GM13976 (cell line): ENCODE data around the gene OR2A14.

ENCODE experiments used
- DNase-seq: peaks from one replicate; pipeline ENCODE4 v3.0.0; 2012; ENCODE audit warnings: low spot score
- CTCF ChIP-seq: IDR thresholded peaks from 2 replicates; pipeline ENCODE4 v1.5.1; 2012; ENCODE audit warnings: borderline replicate concordance, mild to moderate bottlenecking; ENCODE audit not compliant: insufficient read depth; ENCODE audit errors: extremely low read depth, missing control alignments, control extremely low read depth
- in situ Hi-C: fragments of 300-500 bp; cut with MboI; formaldehyde crosslinking; loops from one replicate; pipeline ENCODE4 v1.12.0; 2022; ENCODE audit warnings: low sequenced_read_pairs, mixed read lengths, inconsistent platforms; ENCODE audit not compliant: unreplicated experiment

Gene OR2A14

GRCh38 chr7:144098776-144099175 is 24.2 kb upstream of the OR2A14 start:
- in situ Hi-C loops, result no loop called here
- no peak for TF ChIP-seq CTCF
- DNase-seq, result no peak

GRCh38 chr7:144100607-144101006 is 22.4 kb upstream of the OR2A14 start:
- in situ Hi-C loops, result no loop called here
- no peak for DNase-seq
- no peak for TF ChIP-seq CTCF

GRCh38 chr7:144102041-144102440 is 20.9 kb upstream of the OR2A14 start:
- in situ Hi-C loops, result no loop called here
- no peak for TF ChIP-seq CTCF
- DNase-seq, result no peak

- in situ Hi-C loops, result no loop called here
- no peak for TF ChIP-seq CTCF
Observed at GRCh38 chr7:144105211-144105610, 17.8 kb upstream of the OR2A14 start.

GRCh38 chr7:144109283-144109682 is 13.7 kb upstream of the OR2A14 start, which contains the start of gene OR2A2:
Gene OR2A2 (plus strand): TSS chr7:144109583. CDS start chr7:144109583, 0 bp downstream.
- no peak for TF ChIP-seq CTCF
- no peak for DNase-seq
- in situ Hi-C loops, result no loop called here

More at GRCh38 chr7:144105211-144105610, 17.8 kb upstream of the OR2A14 start:
- DNase-seq, result no peak

GRCh38 chr7:144110272-144110671 is 12.7 kb upstream of the OR2A14 start:
- in situ Hi-C loops, result no loop called here
- no peak for DNase-seq

More at GRCh38 chr7:144110272-144110671, 12.7 kb upstream of the OR2A14 start:
- no peak for TF ChIP-seq CTCF
